ENCODE measurements around the gene TUBG2.

GRCh38 chr17:42698736-42699414 lies 39.8 kb downstream of the TUBG2 start:
- TF ChIP-seq CTCF (conservative IDR thresholded peaks at IDR 0.05; ENCODE audit: low read length) = no peak
- no peak for TF ChIP-seq EZH2phosphoT487 (IDR thresholded peaks at IDR 0.05; ENCODE audit: borderline replicate concordance)

Data from Loucy (cell line).